ENCODE measurements around the gene HELT. TPM values are rescaled to one million over a fixed set of nuclear protein-coding genes. Genes with fewer than 3 reads are reported as not detected.

Gene HELT, protein sequence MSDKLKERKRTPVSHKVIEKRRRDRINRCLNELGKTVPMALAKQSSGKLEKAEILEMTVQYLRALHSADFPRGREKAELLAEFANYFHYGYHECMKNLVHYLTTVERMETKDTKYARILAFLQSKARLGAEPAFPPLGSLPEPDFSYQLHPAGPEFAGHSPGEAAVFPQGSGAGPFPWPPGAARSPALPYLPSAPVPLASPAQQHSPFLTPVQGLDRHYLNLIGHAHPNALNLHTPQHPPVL
- total RNA-seq: not detected in 2 replicates

DNA sequence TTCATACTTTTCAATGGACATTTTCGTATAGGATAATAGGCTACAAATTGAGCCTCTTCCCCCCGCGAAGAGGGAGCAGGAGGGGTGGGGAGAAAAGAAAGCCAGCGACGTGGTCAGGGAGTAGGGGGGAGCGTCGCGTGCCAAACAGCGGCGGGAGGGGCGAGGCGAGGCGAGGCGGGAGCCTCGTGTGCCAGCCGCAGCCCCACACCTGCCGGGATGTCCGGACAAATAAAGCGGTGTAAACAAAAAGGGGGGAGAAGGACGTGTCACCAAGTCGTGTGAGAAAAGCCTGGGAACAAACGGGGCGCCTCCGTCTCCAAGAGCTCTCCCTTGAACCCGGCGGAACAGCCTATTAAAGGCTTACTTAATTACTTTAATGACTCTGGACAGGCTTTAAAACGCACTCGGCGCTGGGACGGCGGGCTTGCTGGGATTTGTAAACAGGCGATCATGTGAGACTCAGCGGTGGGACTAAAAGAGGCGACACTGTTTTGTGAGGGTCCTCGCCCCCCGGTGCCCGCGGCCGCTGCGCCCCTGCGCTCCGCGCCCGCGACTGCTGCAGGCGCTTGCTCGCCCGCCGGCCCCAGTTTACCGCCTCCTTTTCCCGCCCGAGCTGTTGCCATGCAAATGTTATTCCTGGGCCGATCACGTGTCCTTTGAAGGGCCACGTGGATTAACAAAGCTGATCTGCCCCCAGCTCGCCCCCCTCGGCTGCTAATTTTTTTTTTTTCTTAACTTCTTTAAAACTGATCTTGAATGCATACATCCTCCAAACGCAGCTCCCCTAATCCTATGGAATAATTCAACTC is at the start of gene HELT:
HELT (plus strand) TSS at position 527 of the 809 bp plus-strand sequence. CDS start 439 bp downstream, outside the sequence.

Other genes with a start within 250 kb of the HELT start
- 25.1 and 26.7 TPM in 2 replicates for gene ACSL1, start 192.5 kb upstream of the HELT start, total RNA-seq
- gene SLC25A4, start 124.8 kb downstream of the HELT start, total RNA-seq: 7.7 and 13.3 TPM in 2 replicates
- 43.1 and 46.5 TPM in 2 replicates for gene CFAP97, start 185.5 kb downstream of the HELT start, total RNA-seq
- 28.6 and 33.3 TPM in 2 replicates for gene SNX25, start 191.1 kb downstream of the HELT start, total RNA-seq

All from placental pericyte (primary cell).